ENCODE data around the gene FAU. TPM values are rescaled to one million over a fixed set of nuclear protein-coding genes. Genes with fewer than 3 reads are reported as not detected.

The FAU gene
- total and polyA plus RNA-seq, 9 of the 15 experiments (the other 6 are each of a cell fraction or from before 2014, with no cell fraction given), result 433 to 1,827 (median 942) TPM

DNA sequence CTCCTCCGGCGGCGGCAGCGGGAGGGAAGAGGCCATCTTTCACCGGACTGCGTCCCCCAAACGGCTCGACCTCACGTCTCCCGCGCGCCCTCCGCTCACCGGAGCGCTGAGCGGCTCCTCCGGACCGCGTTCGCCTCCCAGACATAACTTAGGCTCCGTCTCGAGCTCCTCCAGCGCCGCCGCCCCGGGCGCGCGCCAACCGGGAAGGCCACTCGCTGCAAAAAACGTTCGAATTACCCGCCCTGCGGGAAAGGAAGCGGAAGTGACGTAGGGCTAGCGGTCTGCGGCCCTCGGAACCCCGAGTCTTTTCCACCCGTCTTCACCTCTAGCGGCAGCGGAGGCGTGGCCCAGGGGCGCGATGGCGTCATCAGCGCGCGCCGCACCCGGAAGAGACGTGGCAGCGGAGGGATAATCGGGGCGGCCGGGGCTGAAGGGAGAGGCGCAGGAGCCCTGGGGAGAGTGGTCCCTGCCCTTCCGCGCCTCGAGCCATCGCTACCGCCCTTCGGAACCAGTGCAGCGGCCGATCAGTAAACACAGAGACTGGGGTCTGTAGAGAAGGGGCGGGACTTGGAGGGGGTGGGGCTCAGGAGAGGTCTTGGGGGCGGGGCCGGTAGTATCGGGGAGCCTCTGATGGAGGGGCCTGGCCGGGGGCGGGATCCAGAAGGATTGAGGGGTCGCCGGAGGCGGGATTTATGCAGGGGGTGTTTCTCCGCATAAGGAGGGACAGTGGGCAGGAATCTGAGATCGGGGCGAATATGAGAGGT, 37.9 kb downstream of the FAU start, which contains the start of the genes CDCA5 and ZFPL1 (continued):
- TF ChIP-seq, protein P1, sequence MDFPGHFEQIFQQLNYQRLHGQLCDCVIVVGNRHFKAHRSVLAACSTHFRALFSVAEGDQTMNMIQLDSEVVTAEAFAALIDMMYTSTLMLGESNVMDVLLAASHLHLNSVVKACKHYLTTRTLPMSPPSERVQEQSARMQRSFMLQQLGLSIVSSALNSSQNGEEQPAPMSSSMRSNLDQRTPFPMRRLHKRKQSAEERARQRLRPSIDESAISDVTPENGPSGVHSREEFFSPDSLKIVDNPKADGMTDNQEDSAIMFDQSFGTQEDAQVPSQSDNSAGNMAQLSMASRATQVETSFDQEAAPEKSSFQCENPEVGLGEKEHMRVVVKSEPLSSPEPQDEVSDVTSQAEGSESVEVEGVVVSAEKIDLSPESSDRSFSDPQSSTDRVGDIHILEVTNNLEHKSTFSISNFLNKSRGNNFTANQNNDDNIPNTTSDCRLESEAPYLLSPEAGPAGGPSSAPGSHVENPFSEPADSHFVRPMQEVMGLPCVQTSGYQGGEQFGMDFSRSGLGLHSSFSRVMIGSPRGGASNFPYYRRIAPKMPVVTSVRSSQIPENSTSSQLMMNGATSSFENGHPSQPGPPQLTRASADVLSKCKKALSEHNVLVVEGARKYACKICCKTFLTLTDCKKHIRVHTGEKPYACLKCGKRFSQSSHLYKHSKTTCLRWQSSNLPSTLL (IDR thresholded peaks at IDR 0.05), result no peak
- TF ChIP-seq CHD4 (IDR thresholded peaks at IDR 0.05; ENCODE audit: insufficient read depth, insufficient replicate concordance, low read depth, low read length, poor library complexity, severe bottlenecking) (no peak), ZFP30 (CRISPR knock-in tag; IDR thresholded peaks at IDR 0.05; ENCODE audit: borderline replicate concordance) (no peak), ZNF121 (CRISPR knock-in tag; conservative IDR thresholded peaks at IDR 0.05) (no peak), SRSF3 (IDR thresholded peaks at IDR 0.05; ENCODE audit: insufficient read depth, low read length) (no peak), SP1 (CRISPR knock-in tag; IDR thresholded peaks at IDR 0.05) (peak; percentile 100), SP2 (IDR thresholded peaks at IDR 0.05; ENCODE audit: extremely low read depth, low read depth, low read length, poor library complexity, severe bottlenecking) (no peak), CBX5 (IDR thresholded peaks at IDR 0.05; ENCODE audit: borderline replicate concordance, low read depth) (no peak), DPF2 (IDR thresholded peaks at IDR 0.05) (no peak), CREB1 (IDR thresholded peaks at IDR 0.05) (peak; percentile 99), CREB1 (CRISPR knock-in tag; IDR thresholded peaks at IDR 0.05) (peak; percentile 99), SMAD3 (CRISPR knock-in tag; conservative IDR thresholded peaks at IDR 0.05) (peak; percentile 20; the same call in 1 of the 2 replicates)
- TF ChIP-seq, protein P2, sequence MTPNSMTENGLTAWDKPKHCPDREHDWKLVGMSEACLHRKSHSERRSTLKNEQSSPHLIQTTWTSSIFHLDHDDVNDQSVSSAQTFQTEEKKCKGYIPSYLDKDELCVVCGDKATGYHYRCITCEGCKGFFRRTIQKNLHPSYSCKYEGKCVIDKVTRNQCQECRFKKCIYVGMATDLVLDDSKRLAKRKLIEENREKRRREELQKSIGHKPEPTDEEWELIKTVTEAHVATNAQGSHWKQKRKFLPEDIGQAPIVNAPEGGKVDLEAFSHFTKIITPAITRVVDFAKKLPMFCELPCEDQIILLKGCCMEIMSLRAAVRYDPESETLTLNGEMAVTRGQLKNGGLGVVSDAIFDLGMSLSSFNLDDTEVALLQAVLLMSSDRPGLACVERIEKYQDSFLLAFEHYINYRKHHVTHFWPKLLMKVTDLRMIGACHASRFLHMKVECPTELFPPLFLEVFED (CRISPR knock-in tag; conservative IDR thresholded peaks at IDR 0.05), result no peak
- TF ChIP-seq, protein P3, sequence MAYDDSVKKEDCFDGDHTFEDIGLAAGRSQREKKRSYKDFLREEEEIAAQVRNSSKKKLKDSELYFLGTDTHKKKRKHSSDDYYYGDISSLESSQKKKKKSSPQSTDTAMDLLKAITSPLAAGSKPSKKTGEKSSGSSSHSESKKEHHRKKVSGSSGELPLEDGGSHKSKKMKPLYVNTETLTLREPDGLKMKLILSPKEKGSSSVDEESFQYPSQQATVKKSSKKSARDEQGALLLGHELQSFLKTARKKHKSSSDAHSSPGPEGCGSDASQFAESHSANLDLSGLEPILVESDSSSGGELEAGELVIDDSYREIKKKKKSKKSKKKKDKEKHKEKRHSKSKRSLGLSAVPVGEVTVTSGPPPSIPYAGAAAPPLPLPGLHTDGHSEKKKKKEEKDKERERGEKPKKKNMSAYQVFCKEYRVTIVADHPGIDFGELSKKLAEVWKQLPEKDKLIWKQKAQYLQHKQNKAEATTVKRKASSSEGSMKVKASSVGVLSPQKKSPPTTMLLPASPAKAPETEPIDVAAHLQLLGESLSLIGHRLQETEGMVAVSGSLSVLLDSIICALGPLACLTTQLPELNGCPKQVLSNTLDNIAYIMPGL (CRISPR knock-in tag; IDR thresholded peaks at IDR 0.05), result no peak
- TF ChIP-seq, protein P4, sequence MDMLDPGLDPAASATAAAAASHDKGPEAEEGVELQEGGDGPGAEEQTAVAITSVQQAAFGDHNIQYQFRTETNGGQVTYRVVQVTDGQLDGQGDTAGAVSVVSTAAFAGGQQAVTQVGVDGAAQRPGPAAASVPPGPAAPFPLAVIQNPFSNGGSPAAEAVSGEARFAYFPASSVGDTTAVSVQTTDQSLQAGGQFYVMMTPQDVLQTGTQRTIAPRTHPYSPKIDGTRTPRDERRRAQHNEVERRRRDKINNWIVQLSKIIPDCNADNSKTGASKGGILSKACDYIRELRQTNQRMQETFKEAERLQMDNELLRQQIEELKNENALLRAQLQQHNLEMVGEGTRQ (CRISPR knock-in tag; IDR thresholded peaks at IDR 0.05), result no peak
- TF ChIP-seq, protein P5, sequence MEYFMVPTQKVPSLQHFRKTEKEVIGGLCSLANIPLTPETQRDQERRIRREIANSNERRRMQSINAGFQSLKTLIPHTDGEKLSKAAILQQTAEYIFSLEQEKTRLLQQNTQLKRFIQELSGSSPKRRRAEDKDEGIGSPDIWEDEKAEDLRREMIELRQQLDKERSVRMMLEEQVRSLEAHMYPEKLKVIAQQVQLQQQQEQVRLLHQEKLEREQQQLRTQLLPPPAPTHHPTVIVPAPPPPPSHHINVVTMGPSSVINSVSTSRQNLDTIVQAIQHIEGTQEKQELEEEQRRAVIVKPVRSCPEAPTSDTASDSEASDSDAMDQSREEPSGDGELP (CRISPR knock-in tag; IDR thresholded peaks at IDR 0.05; ENCODE audit: borderline replicate concordance), result peak; percentile 86
- TF ChIP-seq, protein P6, sequence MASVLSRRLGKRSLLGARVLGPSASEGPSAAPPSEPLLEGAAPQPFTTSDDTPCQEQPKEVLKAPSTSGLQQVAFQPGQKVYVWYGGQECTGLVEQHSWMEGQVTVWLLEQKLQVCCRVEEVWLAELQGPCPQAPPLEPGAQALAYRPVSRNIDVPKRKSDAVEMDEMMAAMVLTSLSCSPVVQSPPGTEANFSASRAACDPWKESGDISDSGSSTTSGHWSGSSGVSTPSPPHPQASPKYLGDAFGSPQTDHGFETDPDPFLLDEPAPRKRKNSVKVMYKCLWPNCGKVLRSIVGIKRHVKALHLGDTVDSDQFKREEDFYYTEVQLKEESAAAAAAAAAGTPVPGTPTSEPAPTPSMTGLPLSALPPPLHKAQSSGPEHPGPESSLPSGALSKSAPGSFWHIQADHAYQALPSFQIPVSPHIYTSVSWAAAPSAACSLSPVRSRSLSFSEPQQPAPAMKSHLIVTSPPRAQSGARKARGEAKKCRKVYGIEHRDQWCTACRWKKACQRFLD (CRISPR knock-in tag; IDR thresholded peaks at IDR 0.05), result no peak
